Measurements from ENCODE around the gene SHROOM4. TPM values are rescaled to one million over a fixed set of nuclear protein-coding genes. Genes with fewer than 3 reads are reported as not detected.

SHROOM4 gene
- total RNA-seq, 1 donor from 2014 or later = 15.4 TPM

DNA sequence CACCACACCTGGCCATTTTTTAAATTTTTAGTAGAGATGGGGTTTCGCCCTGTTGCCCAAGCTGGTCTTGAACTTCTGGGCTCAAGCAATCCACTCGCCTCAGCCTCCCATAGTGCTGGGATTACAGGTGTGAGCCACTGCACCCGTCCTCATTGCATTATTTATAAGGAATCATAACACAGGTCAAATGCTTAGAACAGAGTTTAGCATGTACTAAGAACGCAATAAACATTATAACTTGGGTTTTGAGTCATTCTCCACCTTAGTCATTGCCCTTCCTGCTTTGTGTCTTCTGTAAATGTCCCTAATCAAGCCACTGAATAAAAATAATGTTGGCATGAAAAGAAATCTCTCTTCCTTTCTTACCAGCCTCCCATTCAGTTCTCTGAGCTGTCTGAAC, 38.5 kb upstream of the SHROOM4 start:
- Mint-ChIP-seq H3K27me3 (ENCODE audit: low read depth) (no peaks in the 10 kb centered on the region), H3K4me1 (no peaks in the 10 kb centered on the region), H3K9me3 (peaks cover 24% of the 10 kb centered on the region), H3K36me3 (no peaks in the 10 kb centered on the region), H3K4me3 (no peak overlapping the region), H3K27ac (no peak overlapping the region)
- TF ChIP-seq, protein P1, sequence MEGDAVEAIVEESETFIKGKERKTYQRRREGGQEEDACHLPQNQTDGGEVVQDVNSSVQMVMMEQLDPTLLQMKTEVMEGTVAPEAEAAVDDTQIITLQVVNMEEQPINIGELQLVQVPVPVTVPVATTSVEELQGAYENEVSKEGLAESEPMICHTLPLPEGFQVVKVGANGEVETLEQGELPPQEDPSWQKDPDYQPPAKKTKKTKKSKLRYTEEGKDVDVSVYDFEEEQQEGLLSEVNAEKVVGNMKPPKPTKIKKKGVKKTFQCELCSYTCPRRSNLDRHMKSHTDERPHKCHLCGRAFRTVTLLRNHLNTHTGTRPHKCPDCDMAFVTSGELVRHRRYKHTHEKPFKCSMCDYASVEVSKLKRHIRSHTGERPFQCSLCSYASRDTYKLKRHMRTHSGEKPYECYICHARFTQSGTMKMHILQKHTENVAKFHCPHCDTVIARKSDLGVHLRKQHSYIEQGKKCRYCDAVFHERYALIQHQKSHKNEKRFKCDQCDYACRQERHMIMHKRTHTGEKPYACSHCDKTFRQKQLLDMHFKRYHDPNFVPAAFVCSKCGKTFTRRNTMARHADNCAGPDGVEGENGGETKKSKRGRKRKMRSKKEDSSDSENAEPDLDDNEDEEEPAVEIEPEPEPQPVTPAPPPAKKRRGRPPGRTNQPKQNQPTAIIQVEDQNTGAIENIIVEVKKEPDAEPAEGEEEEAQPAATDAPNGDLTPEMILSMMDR (IDR thresholded peaks at IDR 0.05; ENCODE audit: unreplicated experiment) = no peak
- no peak for DNase-seq (ENCODE audit: low spot score in 2 of 2, unreplicated experiment in 2 of 2)

DNA sequence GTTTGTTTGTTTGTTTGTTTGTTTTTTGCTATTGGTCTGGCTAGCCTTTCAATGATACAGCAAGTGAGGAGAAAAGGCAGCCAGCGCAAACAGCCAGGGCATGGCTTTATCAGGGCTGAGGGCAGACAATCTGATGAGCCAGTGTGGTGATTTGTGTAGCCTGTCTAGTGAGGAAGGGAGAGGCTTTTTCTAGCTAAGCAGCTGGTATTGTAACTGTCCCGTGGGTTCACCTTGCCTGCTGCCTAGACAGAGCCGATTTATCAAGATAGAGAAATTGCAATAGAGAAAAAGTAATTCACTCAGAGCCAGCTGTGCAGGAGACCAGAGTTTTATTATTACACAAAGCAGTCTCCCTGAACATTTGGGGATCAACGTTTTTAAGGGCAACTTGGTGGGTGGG, 28.2 kb upstream of the SHROOM4 start:
- H3K9me3 Mint-ChIP-seq = peaks cover 38% of the 10 kb centered on the region
- TF ChIP-seq, protein P1 (IDR thresholded peaks at IDR 0.05; ENCODE audit: unreplicated experiment) = no peak
- peaks cover 18% of the 10 kb centered on the region for H3K4me1 Mint-ChIP-seq
- H3K27me3 Mint-ChIP-seq (ENCODE audit: low read depth) = no peaks in the 10 kb centered on the region
- no peak for DNase-seq (ENCODE audit: low spot score in 2 of 2, unreplicated experiment in 2 of 2)
- H3K4me3 Mint-ChIP-seq = no peak overlapping the region
- no peaks in the 10 kb centered on the region for H3K36me3 Mint-ChIP-seq
- no peak overlapping the region for H3K27ac Mint-ChIP-seq

DNA sequence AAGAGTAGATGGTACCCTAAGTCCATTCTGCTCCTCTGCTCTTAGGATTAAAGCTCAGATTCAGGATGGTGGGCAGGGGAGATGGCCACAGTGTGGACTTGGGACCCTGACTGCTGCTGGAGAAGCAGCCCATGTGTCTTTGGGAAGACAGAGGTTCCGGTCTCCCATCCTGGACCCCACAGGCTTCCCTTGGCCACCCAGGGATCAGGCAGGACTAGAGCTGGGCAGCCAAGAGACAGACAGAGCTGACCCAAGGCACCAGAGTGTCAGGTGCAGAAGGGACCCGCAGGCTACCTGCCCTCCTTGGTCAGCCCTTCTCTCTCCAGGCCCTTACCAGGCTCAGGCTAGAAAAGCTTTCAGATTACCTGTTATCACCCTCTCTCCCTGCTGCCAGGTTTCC, 25.7 kb upstream of the SHROOM4 start:
- no peak overlapping the region for H3K27ac Mint-ChIP-seq
- no peaks in the 10 kb centered on the region for H3K27me3 Mint-ChIP-seq (ENCODE audit: low read depth)
- no peak overlapping the region for H3K4me3 Mint-ChIP-seq
- H3K9me3 Mint-ChIP-seq = peaks cover 38% of the 10 kb centered on the region
- no peak for DNase-seq (ENCODE audit: low spot score in 2 of 2, unreplicated experiment in 2 of 2)
- no peaks in the 10 kb centered on the region for H3K36me3 Mint-ChIP-seq
- TF ChIP-seq, protein P1 (IDR thresholded peaks at IDR 0.05; ENCODE audit: unreplicated experiment) = no peak
- peaks cover 18% of the 10 kb centered on the region for H3K4me1 Mint-ChIP-seq

DNA sequence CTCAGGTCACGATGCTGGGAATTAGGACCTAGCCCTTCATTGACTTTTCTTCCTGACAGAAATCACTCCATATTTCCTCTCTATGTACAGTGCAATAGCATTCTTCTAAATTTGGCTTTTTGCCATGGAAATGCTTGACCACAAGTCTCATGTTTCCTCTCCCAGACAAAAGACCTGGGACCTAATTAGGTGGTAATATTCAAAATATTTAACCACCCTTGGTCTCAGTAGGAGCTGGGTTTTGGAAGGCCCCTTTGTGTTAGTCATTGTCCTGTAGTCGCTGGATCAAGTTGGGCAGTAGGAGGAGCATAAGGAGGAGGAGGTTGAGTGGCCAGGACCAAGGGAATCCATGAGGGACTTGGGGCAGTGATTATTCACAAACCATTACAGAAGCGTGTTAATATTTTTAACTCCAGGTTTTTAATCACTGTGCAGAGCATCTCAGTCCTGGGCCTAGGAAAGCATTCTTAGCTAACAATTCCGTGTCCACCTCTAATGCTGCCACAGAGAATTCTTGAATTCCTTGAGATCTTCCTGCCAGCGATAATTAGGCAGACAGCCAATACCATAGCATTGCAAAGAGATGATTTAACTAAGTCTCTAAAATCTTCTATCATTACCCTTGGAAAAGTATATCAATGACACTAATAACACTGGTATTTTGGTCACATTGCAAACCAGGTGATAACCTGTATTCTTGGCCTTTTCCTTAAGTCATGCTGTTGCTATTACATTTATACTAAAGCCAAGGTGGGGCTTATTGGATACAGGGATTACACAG, 25.0 kb upstream of the SHROOM4 start:
- peaks cover 18% of the 10 kb centered on the region for H3K4me1 Mint-ChIP-seq

DNA sequence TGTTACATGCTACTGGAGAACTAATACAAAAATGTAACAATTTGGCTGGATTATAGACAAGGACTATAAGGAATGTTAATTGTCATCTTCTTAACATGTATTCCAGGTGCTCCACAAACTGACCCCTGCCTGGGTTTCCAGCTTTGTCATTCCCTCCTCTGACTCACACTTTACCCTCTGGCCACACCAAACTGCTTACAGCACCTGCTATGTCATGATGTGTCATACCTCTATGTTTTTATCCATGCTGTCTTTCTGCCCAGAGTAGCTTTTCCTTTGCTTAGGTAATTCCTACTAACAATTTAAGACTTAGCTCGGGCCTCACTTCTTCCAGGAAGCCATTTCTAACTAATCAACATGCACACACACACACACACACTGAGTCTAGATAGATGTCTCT, 14.0 kb upstream of the SHROOM4 start:
- TF ChIP-seq, protein P1 (IDR thresholded peaks at IDR 0.05; ENCODE audit: unreplicated experiment) = no peak
- H3K36me3 Mint-ChIP-seq = no peaks in the 10 kb centered on the region
- no peak for DNase-seq (ENCODE audit: low spot score in 2 of 2, unreplicated experiment in 2 of 2)
- H3K4me1 Mint-ChIP-seq = peaks cover 10% of the 10 kb centered on the region
- H3K27me3 Mint-ChIP-seq (ENCODE audit: low read depth) = no peaks in the 10 kb centered on the region
- H3K9me3 Mint-ChIP-seq = peaks cover 14% of the 10 kb centered on the region
- H3K4me3 Mint-ChIP-seq = no peak overlapping the region
- H3K27ac Mint-ChIP-seq = no peak overlapping the region

More for the DNA sequence above, 25.0 kb upstream of the SHROOM4 start:
- Mint-ChIP-seq H3K27ac (peak overlapping the region; percentile 62), H3K4me3 (no peak overlapping the region), H3K36me3 (no peaks in the 10 kb centered on the region), H3K9me3 (peaks cover 44% of the 10 kb centered on the region), H3K27me3 (ENCODE audit: low read depth) (no peaks in the 10 kb centered on the region)
- DNase-seq (ENCODE audit: low spot score in 2 of 2, unreplicated experiment in 2 of 2) = no peak
- TF ChIP-seq, protein P1 (IDR thresholded peaks at IDR 0.05; ENCODE audit: unreplicated experiment) = no peak

Data from mesothelial cell of epicardium (in vitro differentiated cells).